GM21360 (cell line): ENCODE measurements around the gene SPEF1.
A peak's percentile ranks its signal among the peaks of the same experiment; 100 is the strongest.
"Not testable (repeated sequence)": the region's sequence is repeated elsewhere in the genome, so short reads cannot be mapped to it uniquely, and the experiment has no call there.

ENCODE experiments used
- ATAC-seq: cut with Tn5 transposase; IDR thresholded peaks from one replicate; pipeline ENCODE4 v1.9.1; 2021; ENCODE audit warnings: mild to moderate bottlenecking, moderate library complexity; ENCODE audit not compliant: unreplicated experiment

The SPEF1 gene

DNA sequence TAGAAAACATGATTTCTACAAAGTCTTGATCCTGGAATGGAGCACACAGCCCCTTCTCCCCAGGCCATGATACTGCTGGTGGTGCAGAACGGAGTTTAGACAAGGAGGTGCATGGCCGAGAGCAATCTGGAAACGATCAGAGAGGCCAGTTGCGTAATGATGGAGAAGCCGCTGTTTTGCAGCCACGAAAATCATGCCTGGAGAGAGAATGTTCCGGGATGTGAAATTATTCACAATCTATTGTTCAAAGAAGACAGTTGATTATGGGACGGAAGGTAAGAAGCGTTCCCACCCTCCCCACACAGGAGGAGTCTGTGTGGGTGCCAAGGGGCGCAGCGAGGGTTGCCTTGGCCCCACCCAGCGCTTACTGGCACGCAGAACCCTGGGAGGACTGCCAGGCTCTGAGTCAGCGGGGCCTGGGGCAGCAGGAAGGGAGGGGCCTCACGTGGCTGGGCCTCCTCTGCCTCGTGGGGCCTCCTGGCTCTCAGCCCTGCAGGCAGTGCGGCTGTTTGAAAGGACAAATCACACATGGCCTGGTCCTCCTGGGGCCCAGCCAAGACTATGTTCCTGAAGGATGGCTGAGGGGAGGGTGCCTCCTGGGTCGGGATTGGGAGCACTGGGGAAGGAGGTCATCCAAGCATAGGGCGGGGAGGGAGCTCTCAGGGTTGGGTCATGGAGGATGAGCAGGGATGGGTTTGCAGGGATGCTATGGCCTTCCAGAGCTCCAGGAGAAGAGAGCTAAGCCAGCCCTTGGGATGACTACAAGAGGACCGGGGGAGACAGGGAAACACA lies 30.4 kb upstream of the SPEF1 start:
- no peak for ATAC-seq

DNA sequence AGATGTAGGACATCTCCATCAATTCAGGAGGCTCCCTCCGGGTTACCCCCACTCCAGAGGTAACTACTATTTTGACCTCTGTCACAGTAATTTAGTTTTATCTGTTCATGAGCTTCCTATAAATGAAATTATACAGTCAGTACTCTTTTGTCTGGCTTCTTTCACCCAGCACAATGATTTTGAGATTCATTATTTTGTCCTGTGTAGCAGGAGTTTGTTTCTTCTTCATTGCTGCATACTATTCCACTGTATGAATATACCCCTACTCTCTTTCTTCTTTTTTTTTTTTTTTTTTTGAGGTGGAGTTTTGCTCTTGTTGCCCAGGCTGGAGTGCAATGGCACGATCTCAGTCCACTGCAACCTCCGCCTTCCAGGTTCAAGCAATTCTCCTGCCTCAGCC lies 27.3 kb upstream of the SPEF1 start:
- no peak for ATAC-seq

DNA sequence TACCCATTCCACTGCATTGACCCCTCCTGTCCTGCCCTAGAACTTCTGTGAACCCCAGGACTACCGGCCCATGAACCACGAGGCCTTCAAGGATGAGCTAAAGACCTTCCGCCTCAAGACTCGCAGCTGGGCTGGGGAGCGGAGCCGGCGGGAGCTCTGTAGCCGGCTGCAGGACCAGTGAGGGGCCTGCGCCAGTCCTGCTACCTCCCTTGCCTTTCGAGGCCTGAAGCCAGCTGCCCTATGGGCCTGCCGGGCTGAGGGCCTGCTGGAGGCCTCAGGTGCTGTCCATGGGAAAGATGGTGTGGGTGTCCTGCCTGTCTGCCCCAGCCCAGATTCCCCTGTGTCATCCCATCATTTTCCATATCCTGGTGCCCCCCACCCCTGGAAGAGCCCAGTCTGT lies 23.5 kb upstream of the SPEF1 start:
- no peak for ATAC-seq

DNA sequence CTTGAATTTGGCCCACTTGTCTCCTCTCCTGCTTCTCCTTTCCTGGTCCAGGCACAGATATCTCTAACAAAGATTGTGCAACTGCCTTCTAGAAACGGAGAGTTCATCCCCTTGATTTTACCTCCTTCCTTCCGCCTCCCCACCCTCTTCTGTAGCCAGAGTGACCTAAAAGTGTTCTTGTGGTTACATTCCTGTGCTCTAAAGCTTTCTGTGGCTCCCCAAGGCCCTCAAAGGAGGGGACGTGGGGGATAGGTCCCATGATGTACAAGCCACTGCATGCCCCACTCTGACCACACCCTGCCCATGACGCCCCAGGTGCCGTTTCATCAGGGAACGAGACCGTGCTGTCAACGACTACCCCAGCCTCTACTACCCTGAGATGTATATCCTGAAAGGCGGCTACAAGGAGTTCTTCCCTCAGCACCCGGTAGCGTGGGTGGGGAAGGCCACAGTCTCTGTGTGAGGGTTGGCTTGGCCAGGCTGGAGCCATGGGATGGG lies 23.1 kb upstream of the SPEF1 start:
- ATAC-seq = no peak

DNA sequence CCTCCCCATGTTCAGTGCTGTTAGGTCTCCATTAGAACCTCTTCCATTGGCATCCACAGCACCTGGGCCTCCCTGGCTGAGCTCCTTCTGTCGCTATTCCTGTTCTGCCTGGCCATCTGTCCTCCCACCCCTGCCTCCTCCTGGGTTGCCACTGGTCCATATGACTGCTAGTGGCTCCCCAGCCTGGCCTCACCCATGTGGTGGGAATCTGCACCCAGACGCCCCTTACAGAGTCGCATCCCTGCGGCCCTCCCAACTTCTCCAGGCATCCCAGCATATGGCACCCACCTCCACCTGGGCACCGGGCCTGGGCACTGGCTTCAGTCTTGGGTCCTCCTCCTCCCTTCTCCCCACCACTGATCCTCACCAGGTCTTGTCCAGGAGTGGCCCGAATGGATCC lies 22.6 kb upstream of the SPEF1 start:
- ATAC-seq = no peak

DNA sequence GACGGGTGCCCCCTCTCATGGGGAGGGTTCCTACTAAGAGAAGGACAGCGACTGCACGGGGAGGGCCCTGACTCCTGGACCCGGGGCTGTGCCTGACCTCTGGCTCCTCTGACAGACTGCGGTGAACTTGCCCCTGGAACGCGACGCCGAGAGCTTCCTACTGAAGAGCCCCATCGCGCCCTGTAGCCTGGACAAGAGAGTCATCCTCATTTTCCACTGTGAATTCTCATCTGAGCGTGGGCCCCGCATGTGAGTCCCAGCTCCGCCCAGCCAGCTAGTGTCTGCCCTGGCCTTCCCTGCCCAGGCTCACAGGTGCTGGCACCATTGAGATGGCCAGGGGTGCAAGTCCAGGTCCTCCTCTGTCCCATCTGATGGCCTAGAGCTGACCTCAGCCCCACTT lies 22.0 kb upstream of the SPEF1 start:
- no peak for ATAC-seq

DNA sequence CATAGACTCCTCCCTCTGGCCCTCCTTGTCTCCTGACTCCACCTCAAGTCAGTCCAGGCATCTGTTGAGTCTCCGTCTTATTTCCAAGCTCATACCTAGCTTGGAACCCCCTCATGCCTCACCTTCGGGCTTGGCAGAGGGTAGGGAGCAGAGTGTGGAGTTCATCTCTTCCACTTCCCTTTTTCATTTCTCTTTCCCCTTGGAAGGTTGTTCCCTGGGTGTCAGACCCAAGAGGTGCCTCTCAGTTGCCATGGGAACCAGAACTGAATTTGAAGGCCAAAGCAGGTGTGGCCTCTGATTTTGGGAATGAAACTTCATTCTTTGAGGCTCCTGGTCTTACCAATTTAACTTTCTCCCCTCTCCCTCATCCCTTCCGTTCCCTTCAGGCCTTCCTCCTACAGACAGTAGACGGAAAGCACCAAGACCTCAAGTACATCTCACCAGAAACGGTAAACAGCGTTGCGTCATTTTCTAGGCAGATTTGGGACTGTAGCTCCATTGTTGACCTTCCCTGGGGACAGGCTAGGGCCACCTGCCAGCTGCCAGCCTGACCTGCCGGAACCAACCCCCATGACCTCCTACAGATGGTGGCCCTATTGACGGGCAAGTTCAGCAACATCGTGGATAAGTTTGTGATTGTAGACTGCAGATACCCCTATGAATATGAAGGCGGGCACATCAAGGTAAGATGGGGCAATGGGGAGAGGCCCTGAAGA lies 21.4 kb upstream of the SPEF1 start:
- ATAC-seq = no peak

DNA sequence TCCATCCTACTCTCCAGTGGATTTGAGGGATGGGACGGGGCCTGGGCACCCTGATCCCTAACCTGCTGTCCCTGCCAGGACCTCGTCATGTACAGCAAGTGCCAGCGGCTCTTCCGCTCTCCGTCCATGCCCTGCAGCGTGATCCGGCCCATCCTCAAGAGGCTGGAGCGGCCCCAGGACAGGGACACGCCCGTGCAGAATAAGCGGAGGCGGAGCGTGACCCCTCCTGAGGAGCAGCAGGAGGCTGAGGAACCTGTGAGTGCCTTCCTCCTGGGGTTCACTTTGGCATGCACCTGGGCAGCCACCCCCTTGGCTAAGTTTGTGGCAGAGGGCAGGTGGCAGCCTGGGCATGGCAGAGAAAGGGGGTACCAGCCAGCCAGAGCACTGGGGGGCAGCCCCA lies 20.6 kb upstream of the SPEF1 start:
- ATAC-seq = no peak

DNA sequence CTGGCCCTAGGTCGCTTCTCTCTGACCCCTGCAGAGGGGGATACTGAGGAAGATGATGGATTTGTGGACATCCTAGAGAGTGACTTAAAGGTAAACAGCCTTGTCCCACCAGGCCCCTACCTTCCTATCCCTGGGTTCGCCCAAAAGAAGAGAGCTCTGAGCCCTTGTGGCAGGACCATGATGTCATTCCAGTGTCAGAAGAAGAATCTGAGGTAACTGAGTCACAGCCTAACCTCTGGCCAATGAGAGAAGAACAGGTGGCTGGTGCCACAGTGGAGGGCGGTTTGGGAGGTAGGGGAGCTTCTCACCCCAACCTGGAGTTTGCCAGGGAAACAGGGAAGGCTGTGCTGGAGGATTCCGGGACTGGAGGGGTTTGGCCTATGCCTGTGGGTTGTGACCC lies 20.1 kb upstream of the SPEF1 start:
- no peak for ATAC-seq

DNA sequence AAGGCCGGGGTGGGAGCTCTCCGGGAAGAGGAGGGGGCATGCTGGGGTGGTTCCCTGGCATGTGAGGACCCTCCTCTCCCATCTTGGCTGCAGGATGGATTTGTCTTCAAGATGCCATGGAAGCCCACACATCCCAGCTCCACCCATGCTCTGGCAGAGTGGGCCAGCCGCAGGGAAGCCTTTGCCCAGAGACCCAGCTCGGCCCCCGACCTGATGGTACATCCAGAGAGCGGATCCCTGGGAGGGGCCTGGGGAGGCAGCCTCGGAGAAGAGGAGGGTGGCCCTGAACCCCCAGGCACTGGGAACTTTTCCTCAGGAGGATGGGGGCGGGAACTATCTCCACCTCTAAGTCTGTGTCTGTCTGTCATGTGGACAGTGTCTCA lies 19.6 kb upstream of the SPEF1 start:
- ATAC-seq = no peak

DNA sequence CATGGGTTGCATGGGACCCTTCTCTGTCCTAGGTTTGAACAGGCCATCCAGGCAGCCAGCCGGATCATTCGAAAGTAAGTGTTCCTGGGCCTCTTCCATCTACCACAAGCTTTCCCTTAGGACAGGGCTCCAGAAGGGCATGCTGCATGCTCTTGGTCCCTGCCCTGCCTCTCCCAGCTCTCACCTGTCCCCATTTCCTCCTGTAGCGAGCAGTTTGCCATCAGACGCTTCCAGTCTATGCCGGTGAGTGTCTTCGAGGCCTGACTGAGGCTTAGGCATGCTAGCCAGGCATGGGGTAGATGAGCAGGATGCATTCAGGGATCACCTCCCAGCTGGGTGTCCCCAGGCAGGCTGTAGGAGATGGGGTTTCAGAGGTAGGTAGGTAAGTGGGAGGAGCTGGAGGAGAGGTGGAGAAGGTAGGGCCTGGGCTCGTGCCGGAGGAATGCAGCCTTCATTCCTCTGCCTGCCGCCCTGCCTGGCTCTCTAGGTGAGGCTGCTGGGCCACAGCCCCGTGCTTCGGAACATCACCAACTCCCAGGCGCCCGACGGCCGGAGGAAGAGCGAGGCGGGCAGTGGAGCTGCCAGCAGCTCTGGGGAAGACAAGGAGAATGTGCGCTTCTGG lies 19.1 kb upstream of the SPEF1 start:
- no peak for ATAC-seq

DNA sequence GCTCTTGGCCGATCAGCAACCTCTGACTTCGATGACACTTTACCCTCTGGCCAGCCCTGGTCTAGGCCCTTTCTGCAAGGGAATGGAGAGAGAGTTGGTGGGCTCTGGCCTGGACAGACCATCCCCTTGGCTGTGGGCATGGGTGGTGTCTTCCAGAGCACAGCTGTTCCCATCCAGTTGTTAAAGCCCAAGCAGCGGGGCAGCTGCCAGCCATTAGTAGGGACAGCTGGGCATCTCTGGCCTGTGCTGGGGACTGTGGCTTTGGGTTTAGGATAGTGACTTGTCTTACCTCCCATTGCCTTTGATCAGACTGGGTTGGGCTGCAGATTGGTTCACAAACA lies 17.6 kb upstream of the SPEF1 start:
- no peak for ATAC-seq

DNA sequence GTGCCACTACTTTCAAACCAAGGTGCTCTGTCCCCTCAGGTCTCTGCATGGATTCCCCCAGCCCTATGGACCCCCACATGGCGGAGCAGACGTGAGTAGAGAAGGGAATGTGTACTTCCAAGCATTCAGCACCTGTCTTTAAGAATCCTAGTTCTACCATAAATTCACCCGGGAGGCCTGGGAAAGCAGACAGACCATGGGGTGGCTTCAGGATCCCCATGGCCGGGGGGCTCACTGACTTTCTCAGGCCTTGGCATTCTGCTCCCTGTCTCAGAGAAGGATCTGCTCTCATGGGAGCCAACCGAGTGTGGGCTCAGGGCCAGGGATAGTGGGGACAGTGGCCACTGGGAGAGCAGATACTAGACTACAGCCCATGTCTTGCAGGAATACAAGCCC lies 17.1 kb upstream of the SPEF1 start:
- no peak for ATAC-seq

DNA sequence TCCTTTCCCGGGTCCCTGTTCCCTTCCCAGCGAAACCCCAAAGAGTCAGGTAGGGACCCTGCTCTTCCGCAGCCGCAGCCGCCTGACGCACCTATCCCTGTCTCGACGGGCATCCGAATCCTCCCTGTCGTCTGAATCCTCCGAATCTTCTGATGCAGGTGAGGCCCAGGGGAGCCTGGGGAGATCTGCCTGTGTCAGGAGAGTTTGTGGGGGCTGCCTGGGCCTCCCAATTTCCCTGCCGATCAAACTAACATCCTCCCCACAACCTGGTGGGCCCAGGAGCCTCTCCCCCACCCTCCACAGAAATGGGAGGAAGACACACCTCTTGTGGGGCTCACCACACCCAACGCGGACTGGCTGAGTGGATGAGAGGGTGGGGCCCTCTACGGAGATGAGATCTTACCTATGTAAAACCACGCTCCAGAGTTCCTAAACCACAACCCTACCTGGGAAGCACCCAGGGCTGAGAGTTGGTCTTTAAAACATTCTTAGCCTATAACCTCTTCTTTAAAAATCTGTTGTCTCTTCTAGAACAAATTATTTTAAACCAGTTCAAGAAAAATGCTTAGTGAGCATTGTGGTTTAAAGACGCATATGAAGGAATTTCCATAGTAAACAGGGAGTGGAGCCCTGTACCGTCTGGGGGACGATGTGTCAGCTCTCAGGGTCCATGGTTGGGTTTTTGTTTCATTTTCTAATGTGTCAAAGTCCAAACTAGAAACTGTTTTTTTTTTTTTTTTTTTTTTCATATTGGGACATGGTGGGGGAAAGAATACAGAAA lies 16.5 kb upstream of the SPEF1 start:
- ATAC-seq = no peak

DNA sequence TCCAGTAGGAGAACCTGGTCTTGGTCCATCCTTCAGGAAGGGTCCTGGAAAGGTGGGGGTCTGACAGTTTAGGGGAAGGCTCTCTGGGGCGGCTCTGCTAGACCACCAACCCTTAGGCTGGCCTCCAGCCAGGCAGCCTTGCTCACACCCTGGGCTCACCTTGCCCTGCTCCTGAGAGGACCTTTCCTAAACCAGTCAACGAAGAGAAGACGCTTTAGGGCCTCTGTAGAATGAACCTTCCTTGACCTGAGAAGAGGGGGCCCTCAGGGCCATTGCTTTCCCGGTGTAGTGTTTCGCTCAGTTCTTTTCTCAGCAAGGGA lies 15.9 kb upstream of the SPEF1 start:
- ATAC-seq = no peak

DNA sequence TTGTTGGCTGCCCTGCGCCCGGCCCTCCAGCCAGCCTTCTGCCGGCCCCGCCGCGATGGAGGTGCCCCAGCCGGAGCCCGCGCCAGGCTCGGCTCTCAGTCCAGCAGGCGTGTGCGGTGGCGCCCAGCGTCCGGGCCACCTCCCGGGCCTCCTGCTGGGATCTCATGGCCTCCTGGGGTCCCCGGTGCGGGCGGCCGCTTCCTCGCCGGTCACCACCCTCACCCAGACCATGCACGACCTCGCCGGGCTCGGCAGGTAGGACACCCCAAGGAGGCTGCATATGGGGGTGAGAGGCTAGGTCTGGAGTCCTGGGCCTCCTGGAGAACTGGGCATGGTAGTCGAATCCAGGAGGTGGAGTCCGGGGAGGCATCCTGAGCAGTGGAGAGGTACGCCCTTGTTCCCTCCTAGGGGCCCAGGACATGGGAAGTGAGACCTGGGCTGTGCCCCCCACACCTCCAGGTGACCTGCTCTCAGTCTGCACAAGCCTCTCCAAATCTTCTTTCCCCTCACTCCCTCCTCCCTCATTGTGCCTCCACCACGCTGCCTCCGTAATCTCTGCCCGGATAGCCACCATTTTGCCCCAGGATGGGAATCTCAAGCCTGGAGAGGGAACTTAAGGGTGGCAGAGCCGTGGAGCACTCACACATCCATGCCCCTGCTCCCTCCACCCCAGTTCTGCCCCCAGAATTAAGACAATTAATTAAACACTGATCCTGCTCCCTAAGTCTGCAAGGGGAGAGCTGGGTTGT lies 15.4 kb upstream of the SPEF1 start:
- peak; percentile 10 for ATAC-seq

DNA sequence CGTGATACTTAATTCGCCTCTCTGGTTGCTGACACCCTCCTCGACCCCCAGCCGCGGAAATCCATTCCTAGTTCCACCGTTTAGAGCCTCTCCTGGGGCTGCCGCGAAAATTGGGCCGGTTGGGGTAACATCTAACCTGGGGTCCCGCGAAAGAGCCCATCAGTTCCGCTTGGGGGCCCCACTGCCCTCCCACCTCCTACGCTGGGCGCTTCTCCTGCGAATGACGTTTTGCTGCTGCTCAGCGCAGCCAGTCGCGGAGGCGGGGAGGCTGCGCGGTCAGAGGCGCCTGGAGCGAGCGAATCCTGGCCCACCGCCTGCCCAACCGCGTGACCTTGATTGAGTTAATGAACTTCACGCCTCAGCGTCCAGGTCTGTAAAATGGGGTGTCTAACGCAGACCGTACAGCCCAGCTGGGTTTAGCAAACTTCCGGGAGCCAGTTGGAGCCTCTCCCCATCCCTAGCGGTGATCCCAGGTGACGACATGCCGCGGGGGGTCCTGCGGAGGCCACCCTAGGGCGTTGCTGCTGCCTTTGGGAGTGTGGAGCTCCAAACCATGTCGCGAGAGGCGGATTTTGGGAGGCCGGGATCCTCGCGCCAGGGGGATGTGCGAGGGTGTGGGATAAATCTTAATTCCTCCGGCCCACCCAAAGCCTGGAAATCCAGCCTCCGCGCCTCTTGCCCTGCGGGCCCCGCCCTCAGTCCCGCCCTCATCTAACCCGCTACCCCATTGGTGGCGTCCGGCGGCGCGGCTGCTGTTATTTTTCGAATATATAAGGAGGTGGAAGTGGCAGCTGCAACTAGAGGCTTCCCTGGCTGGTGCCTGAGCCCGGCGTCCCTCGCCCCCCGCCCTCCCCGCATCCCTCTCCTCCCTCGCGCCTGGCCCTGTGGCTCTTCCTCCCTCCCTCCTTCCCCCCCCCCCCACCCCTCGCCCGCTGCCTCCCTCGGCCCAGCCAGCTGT lies 14.5 kb upstream of the SPEF1 start, which contains the start of gene CDC25B:
Gene CDC25B (plus strand): TSS at position 800 of the 958 bp plus-strand sequence. CDS start 222 bp downstream, outside the sequence.
- ATAC-seq = peak; percentile 49

DNA sequence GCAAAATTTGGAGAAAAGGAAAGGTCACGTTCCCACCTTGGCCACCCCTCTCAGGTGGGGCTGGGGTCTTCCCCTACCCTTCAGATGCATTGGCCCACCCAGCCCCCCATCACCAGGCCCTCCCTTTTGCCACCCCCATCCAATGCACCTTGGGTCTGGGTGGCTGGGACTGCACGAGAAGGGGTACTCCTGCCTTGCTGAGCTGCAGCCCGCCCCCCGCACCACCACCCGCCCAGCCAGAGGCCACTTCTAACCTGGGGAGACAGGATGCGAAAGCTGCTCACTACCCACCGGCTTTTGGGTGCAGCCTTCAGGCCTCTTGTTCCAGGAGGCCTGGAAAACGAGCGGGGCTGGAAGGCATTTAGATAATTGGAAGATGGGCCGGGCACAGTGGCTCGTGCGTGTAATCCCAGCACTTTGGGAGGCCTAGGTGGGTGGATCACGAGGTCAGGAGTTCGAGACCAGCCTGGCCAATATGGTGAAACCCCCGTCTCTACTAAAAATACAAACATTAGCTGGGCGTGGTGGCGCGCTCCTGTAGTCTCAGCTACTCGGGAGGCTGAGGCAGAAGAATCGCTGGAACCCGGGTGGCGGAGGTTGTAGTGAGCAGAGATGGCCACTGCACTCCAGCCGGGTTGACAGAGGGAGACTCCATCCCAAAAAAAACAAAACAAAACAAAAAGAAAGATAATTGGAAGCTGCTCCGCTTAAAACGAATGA lies 13.6 kb upstream of the SPEF1 start:
- no peak for ATAC-seq

DNA sequence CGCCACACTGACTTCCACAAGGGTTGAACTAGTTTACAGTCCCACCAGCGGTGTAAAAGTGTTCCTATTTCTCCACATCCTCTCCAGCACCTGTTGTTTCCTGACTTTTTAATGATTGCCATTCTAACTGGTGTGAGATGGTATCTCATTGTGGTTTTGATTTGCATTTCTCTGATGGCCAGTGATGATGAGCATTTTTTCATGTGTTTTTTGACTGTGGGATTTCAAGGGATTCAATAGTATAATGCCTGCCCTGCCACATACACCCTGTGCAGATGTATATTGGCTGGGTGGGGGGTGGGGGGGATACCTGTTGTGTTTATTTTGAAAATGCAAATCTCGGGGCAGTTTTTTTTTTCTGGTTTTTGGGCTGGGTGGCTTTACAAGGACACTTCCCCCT lies 12.9 kb upstream of the SPEF1 start:
- not testable (repeated sequence) for ATAC-seq
